GM21360 (cell line): ENCODE measurements around the gene IVD.

Source experiments
- ATAC-seq: cut with Tn5 transposase; IDR thresholded peaks from one replicate; pipeline ENCODE4 v1.9.1; 2021; ENCODE audit warnings: mild to moderate bottlenecking, moderate library complexity; ENCODE audit not compliant: unreplicated experiment

The IVD gene

GRCh38 chr15:40372981-40373380, 32.6 kb upstream of the IVD start:
- ATAC-seq, result no peak

DNA sequence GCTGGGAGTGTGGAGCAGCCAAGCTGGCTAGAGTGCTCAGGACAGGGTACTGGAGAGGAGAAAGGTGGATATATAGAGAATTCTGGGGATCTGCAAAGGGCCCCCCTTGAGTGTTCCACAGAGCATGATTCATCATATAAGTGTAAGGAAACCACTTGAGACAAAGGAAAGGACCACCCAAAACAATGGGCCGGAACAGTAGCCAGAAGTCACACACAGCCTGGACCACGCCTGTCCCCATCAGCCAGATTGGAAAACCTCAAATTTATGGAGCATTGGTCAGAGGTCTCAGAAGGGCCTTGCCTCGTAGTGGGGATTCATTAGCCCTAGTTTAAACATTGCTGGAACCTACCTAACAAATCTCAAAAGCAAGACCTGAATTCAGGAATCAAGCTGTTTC, 28.0 kb upstream of the IVD start:
- ATAC-seq, result no peak

- ATAC-seq, result no peak
These were observed 26.2 kb upstream of the IVD start for GRCh38 chr15:40379374-40379773.

DNA sequence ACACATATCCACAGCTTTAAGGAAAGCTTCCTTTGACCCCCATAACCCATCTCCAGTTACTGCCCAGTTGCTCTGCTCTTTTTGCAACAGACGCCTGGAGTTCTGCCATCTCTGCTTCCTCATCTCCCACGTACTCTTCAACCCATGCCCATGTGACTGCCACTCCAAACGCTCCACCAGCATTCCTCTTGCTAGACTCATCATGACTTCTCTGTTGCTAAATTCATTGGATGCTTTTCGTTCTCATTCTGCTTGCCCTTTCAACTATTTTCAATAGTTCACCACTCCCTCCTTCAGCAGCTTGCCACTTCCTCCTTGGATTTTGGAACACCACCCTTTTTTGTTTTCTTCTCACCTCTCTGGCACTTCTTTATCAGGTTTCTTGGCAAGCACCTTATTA, 25.7 kb upstream of the IVD start:
- ATAC-seq, result no peak

DNA sequence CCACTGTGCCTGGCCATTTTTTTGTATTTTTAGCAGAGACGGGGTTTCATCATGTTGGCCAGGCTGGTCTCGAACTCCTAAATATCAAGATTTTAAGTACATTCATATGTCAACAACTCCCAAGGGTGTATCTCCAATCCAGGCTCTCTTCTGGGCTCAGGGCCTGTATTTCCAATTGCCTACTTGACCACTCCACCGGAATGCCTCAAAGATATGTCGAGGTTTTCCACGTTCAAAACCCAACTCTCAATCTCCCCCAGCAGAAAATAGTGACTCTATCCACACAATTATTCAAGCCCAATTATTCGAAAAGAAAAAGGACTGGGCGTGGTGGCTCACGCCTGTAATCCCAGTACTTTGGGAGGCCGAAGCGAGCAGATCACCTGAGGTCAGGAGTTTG, 25.0 kb upstream of the IVD start:
- ATAC-seq, result no peak

GRCh38 chr15:40381818-40382529, 23.6 kb upstream of the IVD start:
- ATAC-seq, result no peak

DNA sequence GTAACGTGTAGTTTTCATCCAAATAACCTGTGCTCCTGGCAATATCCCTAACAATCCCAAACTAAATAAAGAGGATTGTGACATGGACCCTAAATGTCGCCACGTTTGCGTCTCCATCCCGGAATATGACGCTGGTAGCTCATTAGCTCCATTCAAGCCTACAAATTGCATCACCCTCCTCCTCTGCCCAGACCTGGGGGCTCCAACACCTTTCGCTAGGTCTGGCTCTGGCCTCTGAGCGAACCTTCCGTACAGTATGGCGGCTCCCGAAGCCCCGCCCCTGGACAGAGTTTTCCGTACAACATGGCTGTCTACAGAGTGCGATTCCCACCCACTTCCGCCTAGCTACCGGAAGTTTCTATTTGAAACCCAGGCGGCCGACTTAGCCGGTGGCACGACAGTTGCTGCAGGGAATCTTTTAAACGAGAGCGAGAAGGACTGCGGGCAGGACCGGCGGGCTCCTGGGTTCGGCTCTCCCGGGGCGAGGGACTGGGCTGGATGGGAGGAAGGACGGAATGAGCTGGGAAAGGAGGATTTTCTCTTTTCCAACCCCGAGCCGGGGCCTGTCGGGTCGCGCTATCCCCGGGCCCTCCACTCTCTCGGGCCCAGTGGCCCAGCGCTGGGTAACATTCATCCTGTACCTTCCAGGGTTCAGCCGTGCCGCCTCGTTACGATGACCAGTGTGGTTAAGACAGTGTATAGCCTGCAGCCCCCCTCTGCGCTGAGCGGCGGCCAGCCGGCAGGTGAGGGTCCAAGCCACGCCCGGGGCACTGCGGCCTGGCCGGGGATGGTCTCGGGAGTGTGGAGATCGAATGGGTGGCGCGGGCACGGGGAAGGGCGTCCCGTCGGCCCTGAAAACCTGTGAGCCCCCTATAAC, 22.8 kb upstream of the IVD start, which contains the start of gene KNSTRN:
Gene KNSTRN, plus strand, starts transcription at position 142 of the 877 bp plus-strand sequence. Its CDS starts 115 bp downstream, at position 257.
- peak; percentile 90 for ATAC-seq

DNA sequence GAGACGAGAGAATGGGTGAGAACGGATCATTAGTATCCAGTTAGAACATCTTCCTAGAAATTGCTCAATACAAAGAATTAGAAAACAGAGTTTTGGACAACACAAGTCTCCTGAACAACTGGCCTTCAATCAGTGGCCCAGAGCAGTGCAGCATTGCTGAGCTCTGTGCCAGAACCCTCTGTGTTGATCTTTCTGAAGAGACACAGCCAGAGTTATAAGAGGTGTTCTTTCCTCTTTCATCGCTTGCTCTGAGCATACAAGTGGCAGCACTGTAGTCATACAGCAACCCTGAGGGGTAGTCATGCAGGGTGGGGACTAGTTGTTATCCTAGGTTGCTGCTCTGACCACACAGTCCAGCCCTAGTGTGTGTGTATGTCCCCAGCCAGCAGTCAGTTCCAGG, 19.1 kb upstream of the IVD start:
- no peak for ATAC-seq

DNA sequence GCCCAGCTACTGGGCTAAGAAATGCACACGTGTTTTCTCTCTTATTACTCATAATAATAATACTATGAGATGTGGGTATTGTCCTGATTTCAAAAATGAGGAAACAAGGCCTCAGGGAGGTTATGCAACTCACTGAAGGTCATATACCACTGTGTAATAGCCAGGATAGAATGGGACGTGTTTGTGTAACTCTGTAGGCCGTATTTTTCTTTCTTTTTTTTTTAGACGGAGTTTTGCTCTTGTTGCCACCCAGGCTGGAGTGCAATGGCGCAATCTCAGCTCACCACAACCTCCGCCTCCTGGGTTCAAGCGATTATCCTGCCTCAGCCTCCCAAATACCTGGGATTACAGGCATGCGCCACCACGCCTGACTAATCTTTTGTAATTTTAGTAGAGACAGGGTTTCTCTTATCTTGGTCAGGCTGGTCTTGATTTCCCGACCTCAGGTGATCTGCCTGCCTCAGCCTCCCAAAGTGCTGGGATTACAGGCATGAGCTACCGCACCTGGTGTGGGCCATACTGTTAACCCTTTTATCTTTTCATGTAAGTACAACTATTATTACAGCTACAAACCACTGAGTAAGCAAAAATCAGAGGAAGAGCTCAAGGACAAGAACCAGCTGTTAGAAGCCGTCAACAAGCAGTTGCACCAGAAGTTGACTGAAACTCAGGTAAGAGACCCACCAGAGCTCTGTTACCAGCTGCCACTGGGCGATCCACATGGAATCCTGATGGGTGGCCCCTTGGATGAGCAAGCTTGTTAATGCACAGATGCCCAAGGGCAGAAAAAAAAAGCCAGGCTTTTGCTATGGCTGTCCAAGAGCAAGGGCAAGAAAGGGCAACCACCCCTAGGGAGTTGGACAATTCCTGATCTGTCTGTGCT, 16.4 kb upstream of the IVD start:
- ATAC-seq, result no peak

DNA sequence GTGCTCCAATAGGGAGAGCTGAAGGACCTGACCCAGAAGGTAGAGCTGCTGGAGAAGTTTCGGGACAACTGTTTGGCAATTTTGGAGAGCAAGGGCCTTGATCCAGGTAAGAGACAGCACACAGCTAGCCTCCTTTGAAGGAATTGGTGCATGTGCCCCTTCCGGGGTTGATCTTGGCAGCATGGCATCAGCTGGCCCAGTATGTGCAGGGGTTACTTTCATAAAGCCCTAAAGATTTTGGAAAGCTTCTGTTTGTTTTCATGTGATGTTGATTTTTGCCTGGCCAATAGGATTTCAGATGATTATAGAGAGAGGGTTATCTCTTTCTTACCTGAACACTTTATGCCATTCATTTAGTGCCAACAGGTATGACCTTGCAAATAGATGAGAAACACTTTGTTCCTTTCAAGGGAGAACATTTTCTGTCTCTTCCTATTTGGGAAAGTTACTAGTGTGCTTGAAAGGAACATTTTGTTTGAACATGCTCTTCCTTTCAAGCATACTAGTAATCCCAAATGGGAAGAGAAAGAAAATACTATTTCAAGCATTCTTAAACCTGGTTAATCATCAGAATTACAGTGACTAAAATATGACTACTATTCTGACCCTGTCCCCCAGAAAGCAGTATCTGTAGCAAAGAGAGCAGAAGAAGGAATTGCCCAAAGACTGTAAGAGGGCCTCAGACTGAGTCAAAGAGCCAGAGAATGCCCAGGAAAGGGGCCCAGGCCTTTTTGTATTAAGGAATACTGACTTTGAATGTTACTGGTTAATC, 15.6 kb upstream of the IVD start:
- no peak for ATAC-seq

GRCh38 chr15:40392986-40393948, 12.3 kb upstream of the IVD start:
- ATAC-seq, result no peak

GRCh38 chr15:40397688-40398412, 7.7 kb upstream of the IVD start:
- no peak for ATAC-seq

- no peak for ATAC-seq
These were observed 7.2 kb upstream of the IVD start for GRCh38 chr15:40398413-40398873.

GRCh38 chr15:40399370-40399769, 6.2 kb upstream of the IVD start:
- no peak for ATAC-seq

DNA sequence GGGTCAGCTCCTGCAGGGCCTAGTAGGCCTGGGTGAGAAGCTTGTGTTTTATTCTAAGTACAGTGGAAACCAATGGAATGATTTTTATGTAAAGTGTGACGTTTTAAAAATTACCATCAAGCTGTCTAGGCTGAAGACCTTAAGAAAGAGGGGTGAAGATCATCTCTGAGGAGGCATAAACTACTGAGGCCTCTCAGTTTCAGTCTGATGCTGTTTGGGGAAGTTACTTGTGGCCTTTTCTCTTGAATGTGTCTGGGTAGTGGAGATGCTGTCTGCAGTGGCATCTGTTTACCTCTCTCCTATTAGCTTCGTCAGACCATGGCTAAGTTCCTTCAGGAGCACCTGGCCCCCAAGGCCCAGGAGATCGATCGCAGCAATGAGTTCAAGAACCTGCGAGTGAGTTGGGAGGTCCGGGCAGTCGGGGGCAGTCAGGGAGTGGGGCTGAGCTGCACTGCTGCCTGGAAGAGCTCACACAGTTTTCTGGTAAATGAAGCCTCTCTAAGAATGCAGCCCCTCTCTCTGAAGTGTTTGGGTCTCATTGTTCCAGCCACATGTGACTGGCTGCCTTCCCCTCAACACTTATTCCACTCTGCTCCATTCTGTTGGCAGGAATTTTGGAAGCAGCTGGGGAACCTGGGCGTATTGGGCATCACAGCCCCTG, 1.9 kb downstream of the IVD start:
- no peak for ATAC-seq

- ATAC-seq, result no peak
These were observed 3.8 kb downstream of the IVD start for GRCh38 chr15:40409366-40409765.

- no peak for ATAC-seq
These were observed 4.9 kb downstream of the IVD start for GRCh38 chr15:40410476-40410875.
